ENCODE data around the gene ALDH5A1. TPM values are rescaled to one million over a fixed set of nuclear protein-coding genes. Genes with fewer than 3 reads are reported as not detected.

The ALDH5A1 gene
- total and polyA plus RNA-seq, 8 donors, result 2.1 to 9.2 (median 5.9) TPM

- intact Hi-C loops (cut with DNase I), result no loop called here
- no peak for TF ChIP-seq CTCF (IDR thresholded peaks at IDR 0.05)
- Histone ChIP-seq H3K36me3 (no peaks in the 10 kb centered on the region), H3K27me3 (no peaks in the 10 kb centered on the region), H3K27ac (no peak overlapping the region), H3K4me1 (peaks cover 0 to 7% (median 0%) of the 10 kb centered on the region in 3 donors), H3K9me3 (no peaks in the 10 kb centered on the region), H3K4me3 (no peak overlapping the region)
- no peak for FAIRE-seq
- DNase-seq, result no peak
- no peak for ATAC-seq
- WGBS, 2 donors, result 91 to 95% methylated on average over 4 of the region's 4 CpGs
Observed at GRCh38 chr6:24490948-24491347, 3.8 kb upstream of the ALDH5A1 start.

- intact Hi-C loops (cut with DNase I), result no loop called here
- FAIRE-seq, result no peak
- no peaks in the 10 kb centered on the region for H3K27me3 ChIP-seq
- no peak for ATAC-seq
- H3K4me1 ChIP-seq, result peaks cover 0 to 9% (median 0%) of the 10 kb centered on the region in 3 donors
- H3K27ac ChIP-seq, result no peak overlapping the region
- H3K36me3 ChIP-seq, result no peaks in the 10 kb centered on the region
- no peaks in the 10 kb centered on the region for H3K9me3 ChIP-seq
- no peak for TF ChIP-seq CTCF (IDR thresholded peaks at IDR 0.05)
- no peak overlapping the region for H3K4me3 ChIP-seq
- 76% methylated on average over 3 of the region's 3 CpGs for WGBS, 2 donors
- no peak for DNase-seq
Observed at GRCh38 chr6:24492475-24492874, 2.3 kb upstream of the ALDH5A1 start.

GRCh38 chr6:24493945-24494820 is 586 bp upstream of the ALDH5A1 start:
- no peak for TF ChIP-seq CTCF (IDR thresholded peaks at IDR 0.05)
- no peak for ATAC-seq
- H3K27ac ChIP-seq, result peak overlapping the region; percentile 52 to 87 (median 74)
- H3K4me3 ChIP-seq, result peak overlapping the region; percentile 36 to 74 (median 56)
- intact Hi-C loops (cut with DNase I), result no loop called here
- no peak for FAIRE-seq
- H3K9me3 ChIP-seq, result no peaks in the 10 kb centered on the region
- H3K36me3 ChIP-seq, result no peaks in the 10 kb centered on the region
- no peaks in the 10 kb centered on the region for H3K27me3 ChIP-seq
- H3K4me1 ChIP-seq, result peaks cover 0 to 9% (median 0%) of the 10 kb centered on the region in 3 donors
- WGBS, 2 donors, result 11 to 13% methylated on average over 34 to 36 of the region's 36 CpGs
- peak in 1 of 6 donors; percentile 18 for DNase-seq

GRCh38 chr6:24497254-24497970 is 2.6 kb downstream of the ALDH5A1 start:
- H3K4me3 ChIP-seq, result no peak overlapping the region
- H3K27ac ChIP-seq, result no peak overlapping the region
- H3K36me3 ChIP-seq, result no peaks in the 10 kb centered on the region
- intact Hi-C loops (cut with DNase I), result no loop called here
- H3K27me3 ChIP-seq, result no peaks in the 10 kb centered on the region
- no peaks in the 10 kb centered on the region for H3K9me3 ChIP-seq
- peaks cover 0 to 9% (median 0%) of the 10 kb centered on the region in 3 donors for H3K4me1 ChIP-seq
- WGBS, 2 donors, result 89 to 90% methylated on average over 11 of the region's 11 CpGs
- DNase-seq (no peak), ATAC-seq (no peak), FAIRE-seq (no peak)
- no peak for TF ChIP-seq CTCF (IDR thresholded peaks at IDR 0.05)

Data from pancreas (tissue), 10 donors.